Measurements from ENCODE around the gene DPM3.

DNA sequence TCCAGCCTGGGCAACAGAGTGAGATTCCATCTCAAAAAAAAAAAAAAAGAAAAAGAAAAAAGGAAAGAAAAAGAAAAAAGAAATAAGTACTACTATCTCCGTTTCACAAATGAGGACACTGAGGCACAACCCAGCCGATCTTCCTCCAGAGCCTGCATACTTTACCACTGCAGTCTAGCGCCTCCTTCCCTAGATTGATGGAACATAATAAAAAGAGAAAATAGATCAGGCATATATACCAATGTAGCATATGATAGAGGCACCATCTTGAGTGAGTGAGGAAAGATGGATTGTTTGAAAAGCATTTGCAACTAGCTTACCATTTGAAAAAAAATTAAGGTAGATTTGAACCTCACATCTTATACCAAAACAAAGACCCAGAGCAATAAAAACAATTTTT is 5.2 kb upstream of the DPM3 start:
- TF ChIP-seq, protein P1, sequence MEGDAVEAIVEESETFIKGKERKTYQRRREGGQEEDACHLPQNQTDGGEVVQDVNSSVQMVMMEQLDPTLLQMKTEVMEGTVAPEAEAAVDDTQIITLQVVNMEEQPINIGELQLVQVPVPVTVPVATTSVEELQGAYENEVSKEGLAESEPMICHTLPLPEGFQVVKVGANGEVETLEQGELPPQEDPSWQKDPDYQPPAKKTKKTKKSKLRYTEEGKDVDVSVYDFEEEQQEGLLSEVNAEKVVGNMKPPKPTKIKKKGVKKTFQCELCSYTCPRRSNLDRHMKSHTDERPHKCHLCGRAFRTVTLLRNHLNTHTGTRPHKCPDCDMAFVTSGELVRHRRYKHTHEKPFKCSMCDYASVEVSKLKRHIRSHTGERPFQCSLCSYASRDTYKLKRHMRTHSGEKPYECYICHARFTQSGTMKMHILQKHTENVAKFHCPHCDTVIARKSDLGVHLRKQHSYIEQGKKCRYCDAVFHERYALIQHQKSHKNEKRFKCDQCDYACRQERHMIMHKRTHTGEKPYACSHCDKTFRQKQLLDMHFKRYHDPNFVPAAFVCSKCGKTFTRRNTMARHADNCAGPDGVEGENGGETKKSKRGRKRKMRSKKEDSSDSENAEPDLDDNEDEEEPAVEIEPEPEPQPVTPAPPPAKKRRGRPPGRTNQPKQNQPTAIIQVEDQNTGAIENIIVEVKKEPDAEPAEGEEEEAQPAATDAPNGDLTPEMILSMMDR (IDR thresholded peaks at IDR 0.05), result no peak
- no peak for TF ChIP-seq POLR2AphosphoS5 (IDR thresholded peaks at IDR 0.05)

Measured in esophagus muscularis mucosa (tissue), 3 donors.